ENCODE data around the gene TAF11.

TAF11 gene

DNA sequence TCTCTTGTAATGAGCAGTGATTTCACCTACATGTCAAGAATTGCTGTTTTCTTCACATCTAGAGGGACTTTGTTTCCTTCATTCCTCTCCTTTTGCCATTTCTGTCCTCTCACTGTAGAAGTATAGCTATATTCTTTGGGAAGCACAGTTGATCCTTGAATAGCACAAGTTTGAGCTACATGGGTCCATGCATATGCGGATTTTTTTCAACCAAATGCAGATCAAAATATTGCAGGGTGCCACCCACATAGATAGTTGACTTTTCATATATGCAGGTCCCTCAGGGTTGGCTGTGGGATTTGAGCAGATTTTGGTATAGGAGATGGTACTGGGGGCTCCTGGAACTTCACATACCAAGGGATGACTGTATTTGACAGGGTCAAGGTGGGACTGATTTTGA is 54.9 kb downstream of the TAF11 start:
- no peaks in the 10 kb centered on the region for H3K9me3 ChIP-seq (ENCODE audit: insufficient read depth, low read depth, low read length)
- H2AFZ ChIP-seq (ENCODE audit: low read length) = no peak overlapping the region
- no peaks in the 10 kb centered on the region for H3K27me3 ChIP-seq (ENCODE audit: insufficient read depth, low read length, poor library complexity, severe bottlenecking)
- H4K20me1 ChIP-seq (ENCODE audit: insufficient read depth, low read length, poor library complexity, severe bottlenecking) = no peaks in the 10 kb centered on the region
- no peaks in the 10 kb centered on the region for H3K9me2 ChIP-seq (replicated peaks; ENCODE audit: low read depth, low read length)
- no peak for TF ChIP-seq EZH2phosphoT487 (IDR thresholded peaks at IDR 0.05; ENCODE audit: borderline replicate concordance)
- TF ChIP-seq, protein P1, sequence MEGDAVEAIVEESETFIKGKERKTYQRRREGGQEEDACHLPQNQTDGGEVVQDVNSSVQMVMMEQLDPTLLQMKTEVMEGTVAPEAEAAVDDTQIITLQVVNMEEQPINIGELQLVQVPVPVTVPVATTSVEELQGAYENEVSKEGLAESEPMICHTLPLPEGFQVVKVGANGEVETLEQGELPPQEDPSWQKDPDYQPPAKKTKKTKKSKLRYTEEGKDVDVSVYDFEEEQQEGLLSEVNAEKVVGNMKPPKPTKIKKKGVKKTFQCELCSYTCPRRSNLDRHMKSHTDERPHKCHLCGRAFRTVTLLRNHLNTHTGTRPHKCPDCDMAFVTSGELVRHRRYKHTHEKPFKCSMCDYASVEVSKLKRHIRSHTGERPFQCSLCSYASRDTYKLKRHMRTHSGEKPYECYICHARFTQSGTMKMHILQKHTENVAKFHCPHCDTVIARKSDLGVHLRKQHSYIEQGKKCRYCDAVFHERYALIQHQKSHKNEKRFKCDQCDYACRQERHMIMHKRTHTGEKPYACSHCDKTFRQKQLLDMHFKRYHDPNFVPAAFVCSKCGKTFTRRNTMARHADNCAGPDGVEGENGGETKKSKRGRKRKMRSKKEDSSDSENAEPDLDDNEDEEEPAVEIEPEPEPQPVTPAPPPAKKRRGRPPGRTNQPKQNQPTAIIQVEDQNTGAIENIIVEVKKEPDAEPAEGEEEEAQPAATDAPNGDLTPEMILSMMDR (conservative IDR thresholded peaks at IDR 0.05; ENCODE audit: low read length) = no peak
- no peaks in the 10 kb centered on the region for H3F3A ChIP-seq (ENCODE audit: low read depth)
- H3K4me1 ChIP-seq (ENCODE audit: insufficient read depth, low read length, poor library complexity, severe bottlenecking) = no peaks in the 10 kb centered on the region
- no peak overlapping the region for H3K4me2 ChIP-seq (ENCODE audit: low read depth, low read length, poor library complexity, severe bottlenecking)
- no peaks in the 10 kb centered on the region for H3K79me2 ChIP-seq (ENCODE audit: insufficient read depth, low read length)
- peaks cover 59% of the 10 kb centered on the region for H3K36me3 ChIP-seq (ENCODE audit: insufficient read depth, low read length)
- H3K9ac ChIP-seq (ENCODE audit: low read depth, low read length, poor library complexity, severe bottlenecking) = no peak overlapping the region
- H3K4me3 ChIP-seq (ENCODE audit: low read length, poor library complexity, severe bottlenecking) = no peak overlapping the region

DNA sequence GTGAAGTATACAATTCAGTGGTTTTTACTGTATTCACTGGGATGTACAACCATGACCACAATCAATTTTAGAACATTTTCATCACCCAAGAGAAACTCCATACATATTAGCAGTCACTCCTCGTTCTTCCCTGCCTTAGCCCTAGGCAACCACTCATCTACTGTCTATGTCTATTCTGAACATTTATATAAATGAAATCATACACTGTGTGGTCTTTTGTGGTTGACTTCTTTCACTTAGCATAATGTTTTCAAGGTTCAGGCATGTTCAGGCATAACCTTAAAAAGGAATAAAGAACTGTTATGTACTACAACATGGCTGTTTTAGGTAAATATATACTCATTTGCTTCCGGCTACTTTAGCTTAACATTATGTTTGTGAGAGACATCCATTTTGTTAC is 58.7 kb downstream of the TAF11 start:
- H3K9me3 ChIP-seq (ENCODE audit: insufficient read depth, low read depth, low read length) = no peaks in the 10 kb centered on the region
- peaks cover 54% of the 10 kb centered on the region; the same call in 1 of the 2 replicates for H3K36me3 ChIP-seq (ENCODE audit: insufficient read depth, low read length)
- no peak overlapping the region for H2AFZ ChIP-seq (ENCODE audit: low read length)
- no peaks in the 10 kb centered on the region for H3K79me2 ChIP-seq (ENCODE audit: insufficient read depth, low read length)
- TF ChIP-seq EZH2phosphoT487 (IDR thresholded peaks at IDR 0.05; ENCODE audit: borderline replicate concordance) = no peak
- TF ChIP-seq, protein P1 (conservative IDR thresholded peaks at IDR 0.05; ENCODE audit: low read length) = no peak
- no peaks in the 10 kb centered on the region for H3K9me2 ChIP-seq (replicated peaks; ENCODE audit: low read depth, low read length)
- H3K27me3 ChIP-seq (ENCODE audit: insufficient read depth, low read length, poor library complexity, severe bottlenecking) = no peaks in the 10 kb centered on the region
- H3K4me2 ChIP-seq (ENCODE audit: low read depth, low read length, poor library complexity, severe bottlenecking) = no peak overlapping the region
- no peaks in the 10 kb centered on the region for H3K4me1 ChIP-seq (ENCODE audit: insufficient read depth, low read length, poor library complexity, severe bottlenecking)
- H3F3A ChIP-seq (ENCODE audit: low read depth) = no peaks in the 10 kb centered on the region
- no peaks in the 10 kb centered on the region for H4K20me1 ChIP-seq (ENCODE audit: insufficient read depth, low read length, poor library complexity, severe bottlenecking)
- H3K4me3 ChIP-seq (ENCODE audit: low read length, poor library complexity, severe bottlenecking) = no peak overlapping the region
- no peak overlapping the region for H3K9ac ChIP-seq (ENCODE audit: low read depth, low read length, poor library complexity, severe bottlenecking)
